GM21786 (cell line): Measurements from ENCODE around the gene C5AR2.
"Not testable (repeated sequence)": the region's sequence is repeated elsewhere in the genome, so short reads cannot be mapped to it uniquely, and the experiment has no call there.

ENCODE experiments used
- ATAC-seq: cut with Tn5 transposase; IDR thresholded peaks from one replicate; pipeline ENCODE4 v1.9.1; 2021; ENCODE audit not compliant: unreplicated experiment

The C5AR2 gene

GRCh38 chr19:47358936-47359335, 27.0 kb downstream of the C5AR2 start:
- no peak for ATAC-seq

GRCh38 chr19:47362321-47362720, 30.3 kb downstream of the C5AR2 start:
- no peak for ATAC-seq

GRCh38 chr19:47363758-47364531, 32.0 kb downstream of the C5AR2 start:
- ATAC-seq: no peak

- not testable (repeated sequence) for ATAC-seq
These were observed 33.5 kb downstream of the C5AR2 start for GRCh38 chr19:47365455-47365854.

GRCh38 chr19:47370045-47370611, 38.2 kb downstream of the C5AR2 start:
- no peak for ATAC-seq

GRCh38 chr19:47371261-47371660, 39.3 kb downstream of the C5AR2 start:
- ATAC-seq: no peak

- no peak for ATAC-seq
These were observed 40.6 kb downstream of the C5AR2 start for GRCh38 chr19:47372603-47373002.

GRCh38 chr19:47373246-47374240, 41.6 kb downstream of the C5AR2 start:
- no peak for ATAC-seq

GRCh38 chr19:47374876-47375693, 43.1 kb downstream of the C5AR2 start:
- ATAC-seq: no peak

- ATAC-seq: no peak
These were observed 44.0 kb downstream of the C5AR2 start for GRCh38 chr19:47375694-47376588.

GRCh38 chr19:47376589-47377144, 44.7 kb downstream of the C5AR2 start:
- no peak for ATAC-seq

- ATAC-seq: no peak
These were observed 45.3 kb downstream of the C5AR2 start for GRCh38 chr19:47377208-47377701.

GRCh38 chr19:47377801-47378200, 45.8 kb downstream of the C5AR2 start:
- no peak for ATAC-seq

GRCh38 chr19:47378246-47378645, 46.3 kb downstream of the C5AR2 start:
- no peak for ATAC-seq

- no peak for ATAC-seq
These were observed 47.5 kb downstream of the C5AR2 start for GRCh38 chr19:47379381-47379938.

GRCh38 chr19:47380559-47380958, 48.6 kb downstream of the C5AR2 start:
- no peak for ATAC-seq

- ATAC-seq: no peak
These were observed 49.1 kb downstream of the C5AR2 start for GRCh38 chr19:47381121-47381520.

- ATAC-seq: no peak
These were observed 49.8 kb downstream of the C5AR2 start for GRCh38 chr19:47381653-47382279.
